ENCODE measurements around the gene DES. TPM values are rescaled to one million over a fixed set of nuclear protein-coding genes. Genes with fewer than 3 reads are reported as not detected.

Gene DES
- total and polyA plus RNA-seq, 2 of the 4 experiments (the other 2 are of a cell fraction) = 4.3 to 4.9 TPM

- dilution Hi-C loops (cut with HindIII; ENCODE audit: low sequenced_read_pairs, unreplicated experiment) = no loop called here
- Histone ChIP-seq H2BK120ac (ENCODE audit: low read depth, low read length) (peak overlapping the region; percentile 11; the same call in 1 of the 2 replicates), H2BK15ac (ENCODE audit: low read depth, low read length) (no peak overlapping the region), H4K91ac (ENCODE audit: insufficient read depth, low read depth, low read length) (peak overlapping the region; percentile 10), H3K23ac (ENCODE audit: low read depth, low read length) (no peak overlapping the region), H4K8ac (ENCODE audit: low read depth in 2 of 2, low read length in 2 of 2) (peak overlapping the region; percentile 82 to 95; a peak in 3 of 4 replicates), H3K9me3 (ENCODE audit: control insufficient read depth, insufficient read depth, low read length) (no peaks in the 10 kb centered on the region), H4K20me1 (ENCODE audit: insufficient read depth, low read length) (no peaks in the 10 kb centered on the region; the same call in 1 of the 2 replicates), H3K4ac (ENCODE audit: low read depth, low read length) (peak overlapping the region; percentile 70), H3K27me3 (ENCODE audit: control insufficient read depth, insufficient read depth, low read length) (no peaks in the 10 kb centered on the region), H2AFZ (replicated peaks; ENCODE audit: low read length, poor library complexity) (peak overlapping the region; percentile 6), H3K18ac (ENCODE audit: low read depth, low read length) (peak overlapping the region; percentile 36; the same call in 1 of the 2 replicates), H3K4me3 (ENCODE audit: insufficient read depth, low read depth, low read length) (no peak overlapping the region), H3K79me1 (ENCODE audit: low read depth in 1 of 2, low read length in 2 of 2) (peaks cover 0 to 26% of the 10 kb centered on the region in 2 experiments; a peak in 2 of 4 replicates), H3K4me2 (ENCODE audit: low read depth, low read length) (peak overlapping the region; percentile 24), H3K56ac (ENCODE audit: extremely low read depth, insufficient read depth, low read length) (no peak overlapping the region), H2AK5ac (ENCODE audit: low read depth, low read length) (peak overlapping the region; percentile 79), H3K4me1 (ENCODE audit: control insufficient read depth, insufficient read depth, low read length) (peaks cover 24% of the 10 kb centered on the region), H3K36me3 (ENCODE audit: control insufficient read depth, insufficient read depth, low read length) (peaks cover 31% of the 10 kb centered on the region; the same call in 1 of the 2 replicates), H2AK9ac (replicated peaks; ENCODE audit: low read depth, low read length, poor library complexity) (peak overlapping the region; percentile 94), H3K27ac (ENCODE audit: insufficient read depth, low read length) (peak overlapping the region; percentile 90), H2BK5ac (ENCODE audit: low read depth, low read length, poor library complexity, severe bottlenecking) (peak overlapping the region; percentile 91), H3K9me1 (ENCODE audit: insufficient read depth, low read length) (peaks cover 14% of the 10 kb centered on the region; the same call in 1 of the 2 replicates), H2BK20ac (ENCODE audit: low read depth, low read length) (0 out of 2 replicates have a peak overlapping the region, but pooled peaks have one; percentile 3), H3K9ac (ENCODE audit: low read depth, low read length) (0 out of 2 replicates have a peak overlapping the region, but pooled peaks have one; percentile 64), H4K5ac (ENCODE audit: low read depth, low read length) (peak overlapping the region; percentile 32), H3K14ac (replicated peaks; ENCODE audit: low read depth, low read length) (no peak overlapping the region)
- no peak for TF ChIP-seq MAZ (IDR thresholded peaks at IDR 0.05; ENCODE audit: borderline replicate concordance, low read depth, low read length)
- TF ChIP-seq MAFK (IDR thresholded peaks at IDR 0.05; ENCODE audit: low read depth, low read length) = no peak
- TF ChIP-seq ELK1 (IDR thresholded peaks at IDR 0.05; ENCODE audit: borderline replicate concordance, low read depth, low read length) = no peak
- TF ChIP-seq CHD1 (IDR thresholded peaks at IDR 0.05; ENCODE audit: low read depth, low read length) = no peak
- no peak for TF ChIP-seq FOS (IDR thresholded peaks at IDR 0.05; ENCODE audit: low read depth, low read length)
- no peak for TF ChIP-seq USF2 (IDR thresholded peaks at IDR 0.05; ENCODE audit: low read depth, low read length)
- no peak for TF ChIP-seq SMC3 (IDR thresholded peaks at IDR 0.05; ENCODE audit: low read depth, low read length)
- TF ChIP-seq CEBPB (IDR thresholded peaks at IDR 0.05; ENCODE audit: low read depth, low read length) = no peak
- in situ Hi-C loops (cut with MboI; ENCODE audit: low sequenced_read_pairs) = loop anchor here (5.0 kb wide), 1 partner anchor 54 kb away; no protein-coding TSS in a partner anchor
- DNase-seq (peak; percentile 17), ATAC-seq (ENCODE audit: low read depth) (peak; percentile 24)
- intact Hi-C loops (cut with micrococcal nuclease) = loop anchor here (2.0 kb wide), 1 partner anchor 38 kb away; the partner anchor contains the start of gene GMPPA
- no TSS peak for BruUV-seq (replicated peaks)
- POLR2A ChIA-PET (ENCODE audit: unreplicated experiment) = no interaction called here
- WGBS, 2 experiments (ENCODE audit: extremely low coverage in 2 of 2, insufficient read length in 1 of 2) = 40% methylated on average over 1 of the region's 11 CpGs; no CpG with 5 or more reads in 1 of the 2 experiments
- CTCF ChIA-PET = interaction anchor here (2.0 kb wide), 1 partner anchor 30 kb away, joined by 5 read pairs; no protein-coding TSS in a partner anchor
These were observed 42.9 kb downstream of the DES start for GRCh38 chr2:219461047-219461514.
